ENCODE data around the gene C5orf58.

C5orf58 gene

GRCh38 chr5:170195961-170196360 lies 36.8 kb upstream of the C5orf58 start:
- H3K36me3 ChIP-seq (ENCODE audit: insufficient read depth, insufficient read length, low read length), result no peaks in the 10 kb centered on the region
- H3K4me1 ChIP-seq (ENCODE audit: insufficient read depth, insufficient read length), result peaks cover 3% of the 10 kb centered on the region
- H3K4me3 ChIP-seq (ENCODE audit: insufficient read length, low read depth), result no peak overlapping the region
- H3K9ac ChIP-seq (ENCODE audit: insufficient read length, low read depth), result no peak overlapping the region
- H3K27me3 ChIP-seq (ENCODE audit: insufficient read depth, insufficient read length), result no peaks in the 10 kb centered on the region
- TF ChIP-seq SUZ12 (IDR thresholded peaks at IDR 0.05; ENCODE audit: extremely low read depth, insufficient read depth, insufficient read length), result no peak
- no peak for TF ChIP-seq ZNF274 (IDR thresholded peaks at IDR 0.05; ENCODE audit: low read depth, low read length)
- no peak for TF ChIP-seq YY1 (IDR thresholded peaks at IDR 0.05; ENCODE audit: insufficient read depth, insufficient read length)
- no peaks in the 10 kb centered on the region for H3K9me3 ChIP-seq (ENCODE audit: insufficient read depth, low read length)
- no peak for DNase-seq (ENCODE audit: low read depth, low spot score)

GRCh38 chr5:170200876-170201275 lies 31.9 kb upstream of the C5orf58 start:
- Histone ChIP-seq H3K9ac (ENCODE audit: insufficient read length, low read depth) (no peak overlapping the region), H3K27me3 (ENCODE audit: insufficient read depth, insufficient read length) (no peaks in the 10 kb centered on the region), H3K4me3 (ENCODE audit: insufficient read length, low read depth) (no peak overlapping the region), H3K4me1 (ENCODE audit: insufficient read depth, insufficient read length) (no peaks in the 10 kb centered on the region), H3K36me3 (ENCODE audit: insufficient read depth, insufficient read length, low read length) (no peaks in the 10 kb centered on the region), H3K9me3 (ENCODE audit: insufficient read depth, low read length) (no peaks in the 10 kb centered on the region)
- no peak for TF ChIP-seq YY1 (IDR thresholded peaks at IDR 0.05; ENCODE audit: insufficient read depth, insufficient read length)
- no peak for TF ChIP-seq ZNF274 (IDR thresholded peaks at IDR 0.05; ENCODE audit: low read depth, low read length)
- TF ChIP-seq SUZ12 (IDR thresholded peaks at IDR 0.05; ENCODE audit: extremely low read depth, insufficient read depth, insufficient read length), result no peak
- DNase-seq (ENCODE audit: low read depth, low spot score), result no peak

- no peak overlapping the region for H3K9ac ChIP-seq (ENCODE audit: insufficient read length, low read depth)
- DNase-seq (ENCODE audit: low read depth, low spot score), result no peak
- H3K27me3 ChIP-seq (ENCODE audit: insufficient read depth, insufficient read length), result no peaks in the 10 kb centered on the region
- H3K4me3 ChIP-seq (ENCODE audit: insufficient read length, low read depth), result no peak overlapping the region
- no peaks in the 10 kb centered on the region for H3K36me3 ChIP-seq (ENCODE audit: insufficient read depth, insufficient read length, low read length)
- TF ChIP-seq YY1 (IDR thresholded peaks at IDR 0.05; ENCODE audit: insufficient read depth, insufficient read length) (no peak), ZNF274 (IDR thresholded peaks at IDR 0.05; ENCODE audit: low read depth, low read length) (no peak), SUZ12 (IDR thresholded peaks at IDR 0.05; ENCODE audit: extremely low read depth, insufficient read depth, insufficient read length) (no peak)
- no peaks in the 10 kb centered on the region for H3K4me1 ChIP-seq (ENCODE audit: insufficient read depth, insufficient read length)
- H3K9me3 ChIP-seq (ENCODE audit: insufficient read depth, low read length), result no peaks in the 10 kb centered on the region
Measured at GRCh38 chr5:170201311-170201710, 31.5 kb upstream of the C5orf58 start.

GRCh38 chr5:170202117-170202516 lies 30.7 kb upstream of the C5orf58 start:
- no peak overlapping the region for H3K4me3 ChIP-seq (ENCODE audit: insufficient read length, low read depth)
- no peaks in the 10 kb centered on the region for H3K36me3 ChIP-seq (ENCODE audit: insufficient read depth, insufficient read length, low read length)
- no peaks in the 10 kb centered on the region for H3K27me3 ChIP-seq (ENCODE audit: insufficient read depth, insufficient read length)
- no peak for DNase-seq (ENCODE audit: low read depth, low spot score)
- TF ChIP-seq ZNF274 (IDR thresholded peaks at IDR 0.05; ENCODE audit: low read depth, low read length) (no peak), YY1 (IDR thresholded peaks at IDR 0.05; ENCODE audit: insufficient read depth, insufficient read length) (no peak), SUZ12 (IDR thresholded peaks at IDR 0.05; ENCODE audit: extremely low read depth, insufficient read depth, insufficient read length) (no peak)
- H3K9ac ChIP-seq (ENCODE audit: insufficient read length, low read depth), result no peak overlapping the region
- no peaks in the 10 kb centered on the region for H3K9me3 ChIP-seq (ENCODE audit: insufficient read depth, low read length)
- H3K4me1 ChIP-seq (ENCODE audit: insufficient read depth, insufficient read length), result no peaks in the 10 kb centered on the region

- Histone ChIP-seq H3K9me3 (ENCODE audit: insufficient read depth, low read length) (no peaks in the 10 kb centered on the region), H3K4me1 (ENCODE audit: insufficient read depth, insufficient read length) (no peaks in the 10 kb centered on the region), H3K4me3 (ENCODE audit: insufficient read length, low read depth) (no peak overlapping the region), H3K27me3 (ENCODE audit: insufficient read depth, insufficient read length) (no peaks in the 10 kb centered on the region), H3K36me3 (ENCODE audit: insufficient read depth, insufficient read length, low read length) (no peaks in the 10 kb centered on the region), H3K9ac (ENCODE audit: insufficient read length, low read depth) (no peak overlapping the region)
- TF ChIP-seq SUZ12 (IDR thresholded peaks at IDR 0.05; ENCODE audit: extremely low read depth, insufficient read depth, insufficient read length), result no peak
- TF ChIP-seq ZNF274 (IDR thresholded peaks at IDR 0.05; ENCODE audit: low read depth, low read length), result no peak
- TF ChIP-seq YY1 (IDR thresholded peaks at IDR 0.05; ENCODE audit: insufficient read depth, insufficient read length), result no peak
- no peak for DNase-seq (ENCODE audit: low read depth, low spot score)
Measured at GRCh38 chr5:170204202-170204601, 28.6 kb upstream of the C5orf58 start.

- TF ChIP-seq SUZ12 (IDR thresholded peaks at IDR 0.05; ENCODE audit: extremely low read depth, insufficient read depth, insufficient read length) (no peak), YY1 (IDR thresholded peaks at IDR 0.05; ENCODE audit: insufficient read depth, insufficient read length) (no peak), ZNF274 (IDR thresholded peaks at IDR 0.05; ENCODE audit: low read depth, low read length) (no peak)
- no peak for DNase-seq (ENCODE audit: low read depth, low spot score)
- Histone ChIP-seq H3K27me3 (ENCODE audit: insufficient read depth, insufficient read length) (no peaks in the 10 kb centered on the region), H3K9ac (ENCODE audit: insufficient read length, low read depth) (no peak overlapping the region), H3K9me3 (ENCODE audit: insufficient read depth, low read length) (peaks cover 6% of the 10 kb centered on the region; the same call in 1 of the 2 replicates), H3K36me3 (ENCODE audit: insufficient read depth, insufficient read length, low read length) (no peaks in the 10 kb centered on the region), H3K4me1 (ENCODE audit: insufficient read depth, insufficient read length) (no peaks in the 10 kb centered on the region), H3K4me3 (ENCODE audit: insufficient read length, low read depth) (no peak overlapping the region)
Measured at GRCh38 chr5:170206216-170206615, 26.6 kb upstream of the C5orf58 start.

GRCh38 chr5:170206958-170207357 lies 25.8 kb upstream of the C5orf58 start:
- no peak for TF ChIP-seq ZNF274 (IDR thresholded peaks at IDR 0.05; ENCODE audit: low read depth, low read length)
- no peak for TF ChIP-seq YY1 (IDR thresholded peaks at IDR 0.05; ENCODE audit: insufficient read depth, insufficient read length)
- no peak for TF ChIP-seq SUZ12 (IDR thresholded peaks at IDR 0.05; ENCODE audit: extremely low read depth, insufficient read depth, insufficient read length)
- Histone ChIP-seq H3K9ac (ENCODE audit: insufficient read length, low read depth) (no peak overlapping the region), H3K4me1 (ENCODE audit: insufficient read depth, insufficient read length) (no peaks in the 10 kb centered on the region), H3K9me3 (ENCODE audit: insufficient read depth, low read length) (peaks cover 6% of the 10 kb centered on the region; the same call in 1 of the 2 replicates), H3K36me3 (ENCODE audit: insufficient read depth, insufficient read length, low read length) (no peaks in the 10 kb centered on the region), H3K27me3 (ENCODE audit: insufficient read depth, insufficient read length) (no peaks in the 10 kb centered on the region), H3K4me3 (ENCODE audit: insufficient read length, low read depth) (no peak overlapping the region)
- no peak for DNase-seq (ENCODE audit: low read depth, low spot score)
